Upper lobe of left lung (tissue), 4 donors: ENCODE results near the gene ZNF12.

Experiments used
- CTCF ChIP-seq, 6 experiments: fragments of 450-650 bp in 4 of 6; fragments of 200-600 bp in 2 of 6; sonication (generic) in 2 of 6; IDR thresholded peaks; one replicate each; pipeline ENCODE4 v1.5.1; 2016 to 2019; ENCODE audit warnings: antibody characterized with exemption in 6 of 6
- EP300 ChIP-seq, 4 donors: sonication (generic); formaldehyde crosslinking; IDR thresholded peaks; one replicate each; pipeline ENCODE4 v1.5.1; 2017; ENCODE audit warnings: antibody characterized with exemption in 4 of 4, control low read depth in 2 of 4
- POLR2A ChIP-seq, 4 donors: fragments of 450-650 bp; IDR thresholded peaks; one replicate each; pipeline ENCODE4 v1.5.1; 2016 to 2017; ENCODE audit warnings: antibody characterized with exemption in 4 of 4, mild to moderate bottlenecking in 2 of 4
- POLR2AphosphoS5 ChIP-seq, 2 donors: sonication (generic); formaldehyde crosslinking; IDR thresholded peaks; one replicate each; pipeline ENCODE4 v1.5.1; 2017; ENCODE audit warnings: antibody characterized with exemption in 2 of 2

DNA sequence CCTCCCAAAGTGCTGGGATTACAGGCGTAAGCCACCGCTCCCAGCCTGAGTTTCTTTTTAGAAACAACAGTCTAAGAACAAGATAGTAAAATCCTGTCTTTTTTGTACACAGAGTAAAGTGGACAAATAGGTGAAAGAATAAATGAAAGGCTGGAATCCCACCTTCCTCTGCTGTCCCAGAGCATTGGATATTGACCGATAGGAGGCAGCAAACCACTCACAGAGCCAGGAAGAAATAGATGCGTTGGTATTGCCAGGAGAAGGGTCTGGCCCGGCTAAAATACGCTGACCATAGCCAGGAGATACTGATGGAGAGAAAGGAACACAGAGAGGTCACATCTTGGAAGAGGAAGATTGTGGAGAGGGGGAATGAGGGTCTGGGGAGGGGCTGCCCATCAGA, 11.4 kb upstream of the ZNF12 start:
- TF ChIP-seq CTCF (IDR thresholded peaks at IDR 0.05) (no peak), POLR2AphosphoS5 (IDR thresholded peaks at IDR 0.05) (no peak), POLR2A (IDR thresholded peaks at IDR 0.05) (no peak), EP300 (IDR thresholded peaks at IDR 0.05) (no peak)
